ENCODE data around the gene BCKDHB. TPM values are rescaled to one million over a fixed set of nuclear protein-coding genes. Genes with fewer than 3 reads are reported as not detected.
"Not testable (repeated sequence)": the region's sequence is repeated elsewhere in the genome, so short reads cannot be mapped to it uniquely, and the experiment has no call there.

The BCKDHB gene
- 11.6 and 17.9 TPM in 2 replicates for total RNA-seq (2014; rRNA removed; shearing (Covaris generic))

GRCh38 chr6:80106418-80107235, at the start of gene BCKDHB:
Gene BCKDHB (plus strand): TSS chr6:80106671. CDS start chr6:80106694, 23 bp downstream.
- peak; percentile 100 for DNase-seq (ENCODE audit: low read depth)

- no peak for DNase-seq (ENCODE audit: low read depth)
Measured at GRCh38 chr6:80060774-80061173, 45.7 kb upstream of the BCKDHB start.

GRCh38 chr6:80068146-80068545, 38.3 kb upstream of the BCKDHB start:
- not testable (repeated sequence) for DNase-seq (ENCODE audit: low read depth)

GRCh38 chr6:80070431-80070830, 36.0 kb upstream of the BCKDHB start:
- not testable (repeated sequence) for DNase-seq (ENCODE audit: low read depth)

- DNase-seq (ENCODE audit: low read depth), result no peak
Measured at GRCh38 chr6:80077067-80077466, 29.4 kb upstream of the BCKDHB start.

GRCh38 chr6:80088637-80089036, 17.8 kb upstream of the BCKDHB start:
- DNase-seq (ENCODE audit: low read depth), result no peak

- no peak for DNase-seq (ENCODE audit: low read depth)
Measured at GRCh38 chr6:80091506-80091905, 15.0 kb upstream of the BCKDHB start.

GRCh38 chr6:80094017-80094416, 12.5 kb upstream of the BCKDHB start:
- DNase-seq (ENCODE audit: low read depth), result peak; percentile 17

- DNase-seq (ENCODE audit: low read depth), result no peak
Measured at GRCh38 chr6:80095600-80095999, 10.9 kb upstream of the BCKDHB start.

GRCh38 chr6:80098392-80098791, 8.1 kb upstream of the BCKDHB start:
- DNase-seq (ENCODE audit: low read depth), result no peak

- DNase-seq (ENCODE audit: low read depth), result no peak
Measured at GRCh38 chr6:80104520-80104919, 2.0 kb upstream of the BCKDHB start.

GRCh38 chr6:80105972-80106417, 476 bp upstream of the BCKDHB start:
- DNase-seq (ENCODE audit: low read depth), result no peak

GRCh38 chr6:80122576-80122975, 16.1 kb downstream of the BCKDHB start:
- not testable (repeated sequence) for DNase-seq (ENCODE audit: low read depth)

- DNase-seq (ENCODE audit: low read depth), result no peak
Measured at GRCh38 chr6:80126657-80127345, 20.3 kb downstream of the BCKDHB start.

GRCh38 chr6:80129485-80129884, 23.0 kb downstream of the BCKDHB start:
- no peak for DNase-seq (ENCODE audit: low read depth)

GRCh38 chr6:80133020-80133419, 26.5 kb downstream of the BCKDHB start:
- DNase-seq (ENCODE audit: low read depth), result peak; percentile 41

- no peak for DNase-seq (ENCODE audit: low read depth)
Measured at GRCh38 chr6:80134065-80134464, 27.6 kb downstream of the BCKDHB start.

GRCh38 chr6:80142586-80142985, 36.1 kb downstream of the BCKDHB start:
- DNase-seq (ENCODE audit: low read depth), result peak; percentile 41

- DNase-seq (ENCODE audit: low read depth), result peak; percentile 98
Measured at GRCh38 chr6:80143419-80143937, 37.0 kb downstream of the BCKDHB start.

GRCh38 chr6:80144753-80145315, 38.4 kb downstream of the BCKDHB start:
- no peak for DNase-seq (ENCODE audit: low read depth)

GRCh38 chr6:80145509-80145908, 39.0 kb downstream of the BCKDHB start:
- no peak for DNase-seq (ENCODE audit: low read depth)

- DNase-seq (ENCODE audit: low read depth), result no peak
Measured at GRCh38 chr6:80145921-80146320, 39.5 kb downstream of the BCKDHB start.
